GM19043 (cell line): Measurements from ENCODE around the gene KRTAP10-5.
"Not testable (repeated sequence)": the region's sequence is repeated elsewhere in the genome, so short reads cannot be mapped to it uniquely, and the experiment has no call there.

Experiments
- ATAC-seq: cut with Tn5 transposase; IDR thresholded peaks from one replicate; pipeline ENCODE4 v1.9.1; 2021; ENCODE audit warnings: low read depth; ENCODE audit not compliant: unreplicated experiment

The KRTAP10-5 gene

GRCh38 chr21:44591801-44592130 is 11.4 kb upstream of the KRTAP10-5 start:
- not testable (repeated sequence) for ATAC-seq

- ATAC-seq = not testable (repeated sequence)
Measured at GRCh38 chr21:44590897-44591800, 10.7 kb upstream of the KRTAP10-5 start.

GRCh38 chr21:44590311-44590721 is 9.9 kb upstream of the KRTAP10-5 start:
- no peak for ATAC-seq

GRCh38 chr21:44589586-44590305 is 9.3 kb upstream of the KRTAP10-5 start:
- ATAC-seq = no peak

GRCh38 chr21:44589094-44589493 is 8.7 kb upstream of the KRTAP10-5 start:
- no peak for ATAC-seq

- no peak for ATAC-seq
Measured at GRCh38 chr21:44585892-44586291, 5.5 kb upstream of the KRTAP10-5 start.

- ATAC-seq = no peak
Measured at GRCh38 chr21:44583800-44584147, 3.4 kb upstream of the KRTAP10-5 start.

GRCh38 chr21:44583089-44583799 is 2.8 kb upstream of the KRTAP10-5 start:
- ATAC-seq = no peak

GRCh38 chr21:44582055-44582454 is 1.7 kb upstream of the KRTAP10-5 start:
- no peak for ATAC-seq

GRCh38 chr21:44581158-44581557 is 754 bp upstream of the KRTAP10-5 start:
- ATAC-seq = no peak

- no peak for ATAC-seq
Measured at GRCh38 chr21:44579833-44580144, 615 bp downstream of the KRTAP10-5 start.

- ATAC-seq = no peak
Measured at GRCh38 chr21:44579056-44579832, 1.2 kb downstream of the KRTAP10-5 start.

GRCh38 chr21:44578371-44579055 is 1.9 kb downstream of the KRTAP10-5 start:
- no peak for ATAC-seq

GRCh38 chr21:44576025-44576420 is 4.4 kb downstream of the KRTAP10-5 start:
- ATAC-seq = no peak

- no peak for ATAC-seq
Measured at GRCh38 chr21:44575307-44576024, 4.9 kb downstream of the KRTAP10-5 start.

GRCh38 chr21:44574457-44575306 is 5.7 kb downstream of the KRTAP10-5 start:
- no peak for ATAC-seq

- not testable (repeated sequence) for ATAC-seq
Measured at GRCh38 chr21:44573630-44574456, 6.6 kb downstream of the KRTAP10-5 start, which contains the start of gene KRTAP10-4. Gene KRTAP10-4, plus strand, starts transcription at chr21:44573729. Its CDS starts 30 bp downstream, at chr21:44573759.
